Choroid plexus epithelial cell (primary cell): ENCODE results near the gene LGI4.

Source experiments
- DNase-seq: peaks from one replicate; pipeline ENCODE4 v3.0.0-alpha.2; 2010; ENCODE audit warnings: low read depth
- H3K4me3 ChIP-seq: 2 replicates; pipeline ENCODE4 v1.5.1; 2011; ENCODE audit warnings: low read depth, mild to moderate bottlenecking, control low read depth, low read length, moderate library complexity
- CTCF ChIP-seq: conservative IDR thresholded peaks from 2 replicates; pipeline ENCODE4 v1.5.1; 2011; ENCODE audit warnings: low read depth, mild to moderate bottlenecking, control low read depth, inconsistent platforms, low read length, moderate library complexity

Gene LGI4

GRCh38 chr19:35093941-35094647, 40.8 kb downstream of the LGI4 start:
- DNase-seq, result no peak
- no peak overlapping the region for H3K4me3 ChIP-seq
- TF ChIP-seq CTCF, result no peak

GRCh38 chr19:35093430-35093829, 41.4 kb downstream of the LGI4 start:
- no peak for DNase-seq
- TF ChIP-seq CTCF, result no peak
- no peak overlapping the region for H3K4me3 ChIP-seq

- H3K4me3 ChIP-seq, result no peak overlapping the region
Observed at GRCh38 chr19:35090506-35091214, 44.2 kb downstream of the LGI4 start.

GRCh38 chr19:35090160-35090505, 44.7 kb downstream of the LGI4 start:
- no peak for TF ChIP-seq CTCF
- DNase-seq, result no peak
- H3K4me3 ChIP-seq, result no peak overlapping the region

More at GRCh38 chr19:35090506-35091214, 44.2 kb downstream of the LGI4 start:
- TF ChIP-seq CTCF, result peak; percentile 71
- DNase-seq, result peak; percentile 68

- TF ChIP-seq CTCF, result no peak
- no peak overlapping the region for H3K4me3 ChIP-seq
- no peak for DNase-seq
Observed at GRCh38 chr19:35089554-35089953, 45.3 kb downstream of the LGI4 start.

GRCh38 chr19:35088131-35088913, 46.5 kb downstream of the LGI4 start:
- no peak overlapping the region for H3K4me3 ChIP-seq
- TF ChIP-seq CTCF, result peak; percentile 22
- peak; percentile 78 for DNase-seq
